Measurements from ENCODE around the gene SDHB.
A peak's percentile ranks its signal among the peaks of the same experiment; 100 is the strongest.

Gene SDHB

GRCh38 chr1:17014671-17015567 is 38.9 kb downstream of the SDHB start:
- Histone ChIP-seq H3K36me3 (peaks cover 19% of the 10 kb centered on the region), H3K27me3 (ENCODE audit: insufficient read depth, low read depth, severe bottlenecking) (no peaks in the 10 kb centered on the region), H3K9me3 (ENCODE audit: severe bottlenecking) (no peaks in the 10 kb centered on the region), H3K4me3 (ENCODE audit: low read depth, low read length) (no peak overlapping the region), H3K27ac (no peak overlapping the region)
- no peak for DNase-seq
- no peak for TF ChIP-seq CTCF (IDR thresholded peaks at IDR 0.05; ENCODE audit: low read depth, low read length)

- H3K27ac ChIP-seq: no peak overlapping the region
- TF ChIP-seq CTCF (IDR thresholded peaks at IDR 0.05; ENCODE audit: low read depth, low read length): no peak
- H3K27me3 ChIP-seq (ENCODE audit: insufficient read depth, low read depth, severe bottlenecking): no peaks in the 10 kb centered on the region
- no peak for DNase-seq
- no peaks in the 10 kb centered on the region for H3K9me3 ChIP-seq (ENCODE audit: severe bottlenecking)
- H3K36me3 ChIP-seq: peaks cover 9% of the 10 kb centered on the region
- H3K4me3 ChIP-seq (ENCODE audit: low read depth, low read length): no peak overlapping the region
Measured at GRCh38 chr1:17013491-17014320, 40.1 kb downstream of the SDHB start.

DNA sequence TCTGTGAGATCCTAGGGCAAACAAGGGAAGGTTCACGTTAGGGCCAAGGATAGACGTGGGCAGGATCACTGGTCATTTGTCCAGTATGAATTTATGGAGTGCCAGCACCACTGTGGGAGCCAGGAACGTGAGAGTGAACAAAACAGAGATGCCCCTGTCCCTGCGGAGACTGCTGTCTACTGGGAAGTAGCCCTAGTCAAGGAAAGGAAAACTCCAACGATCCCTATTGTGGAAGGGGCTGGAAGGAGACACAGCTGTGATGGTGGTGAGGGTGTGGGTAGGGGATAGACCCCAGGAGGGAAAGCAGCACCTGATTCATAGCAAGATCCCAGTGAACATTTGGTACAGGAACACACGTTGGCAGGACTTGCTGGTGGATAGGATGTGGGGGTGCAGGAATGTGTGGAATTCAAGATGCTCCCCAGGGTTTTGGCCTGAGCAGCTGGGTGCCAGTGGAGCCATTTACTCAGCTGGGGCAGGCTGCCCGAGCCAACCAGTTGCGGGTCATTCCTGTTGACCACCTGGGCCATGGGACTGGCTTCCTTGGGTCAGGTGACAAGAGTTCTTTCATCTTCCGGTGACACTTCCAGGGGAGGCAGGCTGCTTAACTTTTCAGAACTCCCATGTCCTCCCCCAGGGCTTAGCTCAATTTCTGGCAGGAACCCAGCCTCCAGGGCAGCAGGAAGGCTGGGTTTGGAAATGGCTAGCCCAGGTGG is 40.9 kb downstream of the SDHB start:
- H3K36me3 ChIP-seq: peaks cover 2% of the 10 kb centered on the region
- DNase-seq: no peak
- TF ChIP-seq CTCF (IDR thresholded peaks at IDR 0.05; ENCODE audit: low read depth, low read length): no peak
- no peaks in the 10 kb centered on the region for H3K9me3 ChIP-seq (ENCODE audit: severe bottlenecking)
- H3K4me3 ChIP-seq (ENCODE audit: low read depth, low read length): no peak overlapping the region
- no peak overlapping the region for H3K27ac ChIP-seq
- H3K27me3 ChIP-seq (ENCODE audit: insufficient read depth, low read depth, severe bottlenecking): no peaks in the 10 kb centered on the region

GRCh38 chr1:17011439-17012307 is 42.2 kb downstream of the SDHB start, which contains the start of gene ATP13A2:
ATP13A2 (minus strand) TSS chr1:17011928; CDS start chr1:17011738, 190 bp downstream.
- H3K27ac ChIP-seq: peak within 1 kb of the TSS; percentile 37
- DNase-seq: peak; percentile 93
- no peaks in the 10 kb centered on the region for H3K36me3 ChIP-seq
- H3K27me3 ChIP-seq (ENCODE audit: insufficient read depth, low read depth, severe bottlenecking): no peaks in the 10 kb centered on the region
- H3K9me3 ChIP-seq (ENCODE audit: severe bottlenecking): no peaks in the 10 kb centered on the region
- no peak for TF ChIP-seq CTCF (IDR thresholded peaks at IDR 0.05; ENCODE audit: low read depth, low read length)
- H3K4me3 ChIP-seq (ENCODE audit: low read depth, low read length): peak within 1 kb of the TSS; percentile 72

DNA sequence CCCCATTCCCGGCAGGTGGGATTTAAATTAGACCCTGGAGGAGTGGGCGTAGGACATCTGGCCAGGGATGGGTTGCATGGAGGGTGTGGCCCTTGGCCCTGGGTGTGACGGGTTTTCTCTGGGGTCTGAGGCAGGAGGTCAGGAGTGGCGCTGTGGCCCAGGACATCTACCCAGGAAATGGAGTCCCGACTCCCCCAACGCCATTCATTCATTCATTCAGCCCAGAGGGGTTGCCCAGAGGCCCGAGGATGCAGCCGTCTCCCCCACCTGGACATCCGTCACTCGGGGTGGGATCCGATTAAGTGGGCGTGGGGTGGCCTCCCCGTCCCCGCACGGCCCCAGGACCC is 42.8 kb downstream of the SDHB start:
- Histone ChIP-seq H3K27ac (no peak overlapping the region), H3K36me3 (no peaks in the 10 kb centered on the region), H3K4me3 (ENCODE audit: low read depth, low read length) (peak overlapping the region; percentile 72), H3K9me3 (ENCODE audit: severe bottlenecking) (no peaks in the 10 kb centered on the region), H3K27me3 (ENCODE audit: insufficient read depth, low read depth, severe bottlenecking) (no peaks in the 10 kb centered on the region)
- no peak for DNase-seq
- TF ChIP-seq CTCF (IDR thresholded peaks at IDR 0.05; ENCODE audit: low read depth, low read length): no peak
